Esophagus (tissue), 2 donors: Measurements from ENCODE around the gene KIRREL3. TPM values are rescaled to one million over a fixed set of nuclear protein-coding genes. Genes with fewer than 3 reads are reported as not detected.

Source experiments
- H3K27ac ChIP-seq, 2 donors: one replicate each; pipeline ENCODE4 v1.5.1; 2013; ENCODE audit warnings: low read depth in 2 of 2, mild to moderate bottlenecking in 2 of 2, inconsistent platforms in 1 of 2, low read length in 1 of 2, moderate library complexity in 1 of 2
- H3K27me3 ChIP-seq, 2 donors: one replicate each; pipeline ENCODE4 v1.6.1; 2013; ENCODE audit warnings: low read length in 2 of 2, control low read depth in 1 of 2, mild to moderate bottlenecking in 1 of 2; ENCODE audit not compliant: insufficient read depth in 2 of 2, control insufficient read depth in 1 of 2
- H3K36me3 ChIP-seq, 2 donors: one replicate each; pipeline ENCODE4 v1.6.1; 2013; ENCODE audit warnings: low read length in 1 of 2; ENCODE audit not compliant: control insufficient read depth in 2 of 2, insufficient read depth in 2 of 2
- H3K4me1 ChIP-seq, 2 donors: one replicate each; pipeline ENCODE4 v1.6.1; 2013; ENCODE audit warnings: low read length in 1 of 2; ENCODE audit not compliant: control insufficient read depth in 2 of 2, insufficient read depth in 2 of 2
- H3K4me3 ChIP-seq, 2 donors: one replicate each; pipeline ENCODE4 v1.5.1; 2013; ENCODE audit warnings: low read length in 2 of 2, mild to moderate bottlenecking in 2 of 2, low read depth in 1 of 2, moderate library complexity in 1 of 2
- H3K9me3 ChIP-seq, 2 donors: one replicate each; pipeline ENCODE4 v1.6.1; 2013; ENCODE audit warnings: mild to moderate bottlenecking in 2 of 2, low read depth in 1 of 2, low read length in 1 of 2, moderate library complexity in 1 of 2; ENCODE audit not compliant: control insufficient read depth in 2 of 2, insufficient read depth in 1 of 2
- WGBS, 2 donors: extraction: QIAGEN DNeasy Blood & Tissue Kit; methylation state at CpG; one replicate each; pipeline ENCODE4 v1.1.7; 2013; 5-methylcytosine and 5-hydroxymethylcytosine counted together
- polyA plus RNA-seq, 2 donors: library from polyadenylated mRNA; stranded (reverse); fragments of 200-250 nt; gene quantifications; one replicate each; pipeline ENCODE4 v1.2.3, GENCODE V29; 2013
- donor health status: healthy with polysubstance abuse.
- donor health status: Bipolar disorder and iron deficiency.

The KIRREL3 gene
- polyA plus RNA-seq, 2 donors: 0.05 to 0.12 TPM

DNA sequence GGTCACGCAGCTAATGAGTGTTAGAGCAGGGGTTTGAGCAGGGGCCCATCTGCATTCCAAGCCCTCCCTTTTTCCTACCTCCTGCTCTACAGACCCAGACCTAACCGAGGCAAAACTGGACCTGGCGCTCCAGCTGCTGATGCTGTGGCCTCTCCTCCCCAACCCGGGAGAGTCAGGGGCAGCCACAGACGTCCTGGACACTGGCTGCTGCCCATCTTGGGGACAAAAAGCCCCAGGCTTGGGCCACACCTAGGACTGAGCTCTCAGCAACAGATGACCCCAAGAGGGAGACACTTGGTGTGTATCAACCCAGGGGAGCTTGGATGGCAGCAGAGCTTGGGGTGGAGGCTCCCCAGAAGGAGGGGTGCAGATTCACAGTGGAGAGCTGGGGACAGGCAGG lies 472.5 kb downstream of the KIRREL3 start:
- no peak overlapping the region for H3K27ac ChIP-seq
- H3K9me3 ChIP-seq: no peaks in the 10 kb centered on the region
- H3K4me3 ChIP-seq: no peak overlapping the region
- no peaks in the 10 kb centered on the region for H3K4me1 ChIP-seq
- 55 to 62% methylated on average over 5 of the region's 5 CpGs for WGBS, 2 donors
- H3K36me3 ChIP-seq: no peaks in the 10 kb centered on the region
- no peaks in the 10 kb centered on the region for H3K27me3 ChIP-seq

GRCh38 chr11:126527651-126528050 lies 472.9 kb downstream of the KIRREL3 start:
- no peaks in the 10 kb centered on the region for H3K4me1 ChIP-seq
- WGBS, 2 donors: 76 to 77% methylated on average over 5 of the region's 5 CpGs
- H3K36me3 ChIP-seq: no peaks in the 10 kb centered on the region
- H3K4me3 ChIP-seq: no peak overlapping the region
- no peaks in the 10 kb centered on the region for H3K9me3 ChIP-seq
- H3K27ac ChIP-seq: no peak overlapping the region
- H3K27me3 ChIP-seq: no peaks in the 10 kb centered on the region

GRCh38 chr11:126526471-126526870 lies 474.1 kb downstream of the KIRREL3 start:
- no peaks in the 10 kb centered on the region for H3K36me3 ChIP-seq
- no peaks in the 10 kb centered on the region for H3K9me3 ChIP-seq
- H3K4me3 ChIP-seq: no peak overlapping the region
- H3K27ac ChIP-seq: no peak overlapping the region
- WGBS, 2 donors: 80 to 83% methylated on average over 9 to 10 of the region's 10 CpGs
- no peaks in the 10 kb centered on the region for H3K4me1 ChIP-seq
- H3K27me3 ChIP-seq: no peaks in the 10 kb centered on the region

- Histone ChIP-seq H3K4me1 (no peaks in the 10 kb centered on the region), H3K27ac (no peak overlapping the region), H3K4me3 (no peak overlapping the region), H3K36me3 (no peaks in the 10 kb centered on the region), H3K9me3 (no peaks in the 10 kb centered on the region), H3K27me3 (no peaks in the 10 kb centered on the region)
- 66 to 70% methylated on average over 4 of the region's 4 CpGs for WGBS, 2 donors
These were observed 474.9 kb downstream of the KIRREL3 start for GRCh38 chr11:126525702-126526101.

- Histone ChIP-seq H3K4me1 (no peaks in the 10 kb centered on the region), H3K4me3 (no peak overlapping the region), H3K36me3 (no peaks in the 10 kb centered on the region), H3K27me3 (no peaks in the 10 kb centered on the region), H3K9me3 (no peaks in the 10 kb centered on the region), H3K27ac (no peak overlapping the region)
- 78 to 84% methylated on average over 10 of the region's 10 CpGs for WGBS, 2 donors
These were observed 475.4 kb downstream of the KIRREL3 start for GRCh38 chr11:126525216-126525615.

DNA sequence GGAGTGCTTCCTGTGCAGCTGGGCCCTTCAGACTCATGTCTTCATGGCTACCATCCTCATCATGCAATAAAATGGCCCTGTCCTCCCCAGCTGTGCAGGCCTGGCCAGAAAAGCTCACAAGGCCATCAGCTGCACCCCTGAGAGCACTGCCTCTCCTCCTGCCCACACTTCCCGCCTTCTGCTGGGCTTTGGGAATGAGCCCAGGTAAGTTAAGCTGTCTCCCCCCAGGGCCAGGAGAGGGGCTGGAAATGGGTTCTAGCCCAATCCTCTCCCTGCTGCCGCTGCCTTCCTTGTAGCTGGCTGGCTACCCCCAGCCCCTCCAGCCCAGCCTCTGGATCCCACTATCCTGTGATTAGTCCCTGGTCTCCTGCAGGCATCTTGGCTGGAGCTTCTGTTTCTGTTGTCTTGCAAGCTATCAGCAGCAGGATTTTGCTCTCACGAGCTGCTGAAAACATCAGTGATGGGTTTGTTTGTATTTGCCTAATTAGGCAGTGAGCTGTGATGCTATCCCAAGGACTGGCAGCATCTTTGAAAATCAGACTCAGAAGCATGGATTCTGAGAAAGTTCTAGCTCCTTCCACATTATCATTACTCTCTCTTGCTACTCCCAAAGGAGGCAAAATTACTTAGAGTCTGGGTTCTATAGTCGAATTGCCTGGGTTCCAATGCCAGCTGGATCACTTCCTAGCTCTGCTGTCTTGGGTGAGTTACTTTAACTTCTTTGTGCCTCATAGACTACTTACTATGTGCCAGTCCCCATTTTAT lies 476.9 kb downstream of the KIRREL3 start:
- Histone ChIP-seq H3K4me1 (no peaks in the 10 kb centered on the region), H3K4me3 (no peak overlapping the region), H3K9me3 (no peaks in the 10 kb centered on the region), H3K27ac (no peak overlapping the region), H3K36me3 (no peaks in the 10 kb centered on the region), H3K27me3 (no peaks in the 10 kb centered on the region)
- 55 to 59% methylated on average over 4 of the region's 4 CpGs for WGBS, 2 donors

DNA sequence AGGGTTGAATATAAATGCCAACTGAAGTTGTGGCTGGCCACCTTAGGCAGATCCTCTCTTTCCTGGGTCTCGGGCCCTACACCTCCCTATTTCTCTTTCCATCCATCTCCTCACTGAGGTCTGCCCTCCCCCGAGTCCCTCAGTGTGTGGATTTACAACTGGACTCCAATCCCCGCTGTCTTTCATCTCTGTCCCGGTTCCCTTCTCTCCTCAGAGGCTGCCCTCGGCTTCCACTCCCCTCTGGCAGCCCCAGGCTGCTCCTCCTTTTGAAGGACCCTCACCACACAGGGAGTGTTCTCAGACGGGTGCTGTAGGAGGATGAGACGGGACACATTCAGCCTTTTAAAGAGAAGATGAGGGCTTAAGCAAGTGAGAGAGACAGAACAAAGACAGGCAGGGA lies 478.0 kb downstream of the KIRREL3 start:
- Histone ChIP-seq H3K4me1 (no peaks in the 10 kb centered on the region), H3K27me3 (no peaks in the 10 kb centered on the region), H3K36me3 (no peaks in the 10 kb centered on the region), H3K4me3 (no peak overlapping the region), H3K27ac (no peak overlapping the region), H3K9me3 (no peaks in the 10 kb centered on the region)
- 65 to 75% methylated on average over 7 of the region's 7 CpGs for WGBS, 2 donors

DNA sequence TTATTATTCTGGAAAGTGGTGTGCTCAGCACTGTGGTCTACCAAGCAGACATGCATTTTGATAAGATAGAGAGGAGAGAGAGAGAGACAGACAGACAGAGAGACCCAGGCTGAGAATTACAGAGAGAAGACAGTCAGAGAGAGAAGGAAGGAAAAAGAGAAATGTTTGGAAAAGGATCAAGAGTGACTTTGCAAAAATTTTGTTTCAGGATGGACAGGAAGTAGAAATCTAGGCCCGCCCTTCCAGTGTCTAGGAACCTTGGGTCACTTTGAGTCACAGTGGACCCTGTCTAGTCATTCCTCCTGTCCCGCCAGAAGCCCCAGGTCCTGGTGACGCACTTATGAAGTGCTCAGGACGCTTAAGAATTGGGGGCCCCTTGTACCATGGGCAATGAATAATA lies 478.4 kb downstream of the KIRREL3 start:
- Histone ChIP-seq H3K4me3 (no peak overlapping the region), H3K36me3 (no peaks in the 10 kb centered on the region), H3K27ac (no peak overlapping the region), H3K9me3 (no peaks in the 10 kb centered on the region), H3K4me1 (no peaks in the 10 kb centered on the region), H3K27me3 (no peaks in the 10 kb centered on the region)
- 90 to 91% methylated on average over 4 of the region's 4 CpGs for WGBS, 2 donors

- no peak overlapping the region for H3K4me3 ChIP-seq
- 93 to 94% methylated on average over 11 of the region's 11 CpGs for WGBS, 2 donors
- H3K9me3 ChIP-seq: no peaks in the 10 kb centered on the region
- H3K27ac ChIP-seq: no peak overlapping the region
- no peaks in the 10 kb centered on the region for H3K4me1 ChIP-seq
- H3K36me3 ChIP-seq: no peaks in the 10 kb centered on the region
- no peaks in the 10 kb centered on the region for H3K27me3 ChIP-seq
These were observed 479.4 kb downstream of the KIRREL3 start for GRCh38 chr11:126521196-126521595.
